B cell (primary cell): ENCODE results near the gene DDX25. TPM values are rescaled to one million over a fixed set of nuclear protein-coding genes. Genes with fewer than 3 reads are reported as not detected.

ENCODE experiments used
- ATAC-seq: fragments of 200-7000 bp; cut with Tn5 transposase; one replicate; pipeline ENCODE4 v1.10.0; 2021; ENCODE audit warnings: low read depth, mild to moderate bottlenecking, moderate number of reproducible peaks, moderate library complexity
- CTCF ChIA-PET: fragments of 350-600 bp; sonication (Branson Sonifier 250); formaldehyde crosslinking; loops from one replicate; lab custom pipeline; 2021; ENCODE audit warnings: antibody characterized with exemption, inconsistent platforms; lab: Charles Lee
- POLR2A ChIA-PET: fragments of 350-600 bp; sonication (Branson Sonifier 250); formaldehyde crosslinking; loops from one replicate; lab custom pipeline; 2021; ENCODE audit warnings: antibody characterized with exemption; lab: Charles Lee
- DNase-seq: peaks from one replicate; pipeline ENCODE4 v3.0.0; 2013
- H2AFZ ChIP-seq: 2 replicates; pipeline ENCODE4 v1.6.1; 2012; ENCODE audit warnings: mild to moderate bottlenecking, low read depth, low read length; ENCODE audit not compliant: insufficient read depth, poor library complexity, severe bottlenecking
- H3K27ac ChIP-seq, 2 donors: 1 replicate in 1 of 2; 2 replicates in 1 of 2; pipeline ENCODE4 v1.5.1; 2012 to 2013; ENCODE audit warnings: low read length in 2 of 2, mild to moderate bottlenecking in 2 of 2, moderate library complexity in 1 of 2
- H3K27me3 ChIP-seq, 4 experiments: fragments of 200-600 bp in 1 of 4; sonication (generic) in 1 of 4; replicated peaks in 1 of 4; 1 replicate in 2 of 4; 2 replicates in 2 of 4; pipeline versions ENCODE4 v1.6.1 to v1.7.0; 2013 to 2016; ENCODE audit warnings: low read length in 3 of 4, mild to moderate bottlenecking in 2 of 4, mixed read lengths in 1 of 4, moderate library complexity in 1 of 4; ENCODE audit not compliant: insufficient read depth in 4 of 4, control insufficient read depth in 3 of 4; ENCODE audit errors: control extremely low read depth in 1 of 4
- H3K36me3 ChIP-seq, 2 experiments: replicated peaks in 1 of 2; 1 replicate in 1 of 2; 2 replicates in 1 of 2; pipeline versions ENCODE4 v1.6.1 to v1.7.1; 2013; ENCODE audit warnings: low read length in 1 of 2; ENCODE audit not compliant: insufficient read depth in 2 of 2, control insufficient read depth in 1 of 2; ENCODE audit errors: control extremely low read depth in 1 of 2, extremely low read depth in 1 of 2
- H3K4me1 ChIP-seq, 2 donors: fragments of 200-600 bp in 1 of 2; sonication (generic) in 1 of 2; 1 replicate in 1 of 2; 2 replicates in 1 of 2; pipeline versions ENCODE4 v1.5.1 to v1.6.1; 2013 to 2017; ENCODE audit warnings: low read length in 2 of 2; ENCODE audit not compliant: control insufficient read depth in 2 of 2, insufficient read depth in 2 of 2
- H3K4me2 ChIP-seq: replicated peaks from 2 replicates; pipeline ENCODE3; 2012; ENCODE audit warnings: mild to moderate bottlenecking, low read depth, low read length; ENCODE audit not compliant: poor library complexity, severe bottlenecking
- H3K4me3 ChIP-seq, 5 experiments: fragments of 200-600 bp in 1 of 5; sonication (generic) in 1 of 5; 1 replicate in 3 of 5; 2 replicates in 2 of 5; pipeline versions ENCODE4 v1.5.1 to v1.7.0; 2011 to 2016; ENCODE audit warnings: low read length in 4 of 5, mild to moderate bottlenecking in 4 of 5, low read depth in 2 of 5, control low read depth in 1 of 5, moderate library complexity in 1 of 5; ENCODE audit not compliant: insufficient read depth in 1 of 5; ENCODE audit errors: control extremely low read depth in 1 of 5, extremely low read depth in 1 of 5
- H3K79me2 ChIP-seq: fragments of 200-600 bp; sonication (generic); one replicate; pipeline ENCODE4 v1.6.0; 2016; ENCODE audit warnings: low read length; ENCODE audit not compliant: control insufficient read depth, insufficient read depth
- H3K9ac ChIP-seq: fragments of 200-600 bp; sonication (generic); 2 replicates; pipeline ENCODE4 v1.6.1; 2017; ENCODE audit warnings: mild to moderate bottlenecking, low read length, moderate library complexity
- H3K9me3 ChIP-seq, 3 donors: one replicate each; pipeline versions ENCODE4 v1.6.1 to v1.7.1; 2013; ENCODE audit warnings: low read length in 2 of 3; ENCODE audit not compliant: control insufficient read depth in 2 of 3, insufficient read depth in 1 of 3; ENCODE audit errors: control extremely low read depth in 1 of 3
- H4K20me1 ChIP-seq: 2 replicates; pipeline ENCODE4 v1.6.0; 2012; ENCODE audit warnings: mild to moderate bottlenecking, low read length; ENCODE audit not compliant: insufficient read depth, control insufficient read depth, poor library complexity, severe bottlenecking
- H3K27ac Mint-ChIP-seq: one replicate; pipeline ENCODE4 v1.8.0; 2021; ENCODE audit warnings: mixed read lengths
- H3K27me3 Mint-ChIP-seq: one replicate; pipeline ENCODE4 v1.8.0; 2021; ENCODE audit warnings: mixed read lengths
- H3K4me1 Mint-ChIP-seq: one replicate; pipeline ENCODE4 v1.8.0; 2021; ENCODE audit warnings: mixed read lengths
- H3K4me3 Mint-ChIP-seq: one replicate; pipeline ENCODE4 v1.8.0; 2021; ENCODE audit warnings: mixed read lengths
- H3K9me3 Mint-ChIP-seq: one replicate; pipeline ENCODE4 v1.8.0; 2022; ENCODE audit warnings: mixed read lengths; ENCODE audit not compliant: insufficient read depth
- CTCF ChIP-seq: fragments of 200-600 bp; IDR thresholded peaks from one replicate; pipeline ENCODE4 v1.8.0; 2022; ENCODE audit warnings: antibody characterized with exemption, mild to moderate bottlenecking
- EZH2 ChIP-seq: IDR thresholded peaks from 2 replicates; pipeline ENCODE4 v1.6.1; 2012; ENCODE audit warnings: borderline replicate concordance, low read depth, mild to moderate bottlenecking, moderate library complexity, low read length; ENCODE audit not compliant: insufficient read depth, poor library complexity, severe bottlenecking
- WGBS: methylation state at CpG from one replicate; pipeline ENCODE4 v1.1.5; 2013; ENCODE audit warnings: missing lambda C conversion rate; ENCODE audit not compliant: insufficient coverage; 5-methylcytosine and 5-hydroxymethylcytosine counted together
- intact Hi-C: fragments of 100-400 bp; cut with micrococcal nuclease; formaldehyde crosslinking; loops from one replicate; pipeline ENCODE4 v1.10.0; 2022
- polyA plus RNA-seq: library from polyadenylated mRNA; depleted of rRNA; stranded (reverse); fragments of >200 nt; gene quantifications from 2 replicates; pipeline ENCODE4 v1.2.3, GENCODE V29; 2012
- total RNA-seq, 2 donors: library from RNA; stranded (reverse); fragments of 120-200 nt in 1 of 2; gene quantifications; 1 replicate in 1 of 2; 2 replicates in 1 of 2; pipeline versions ENCODE4 v1.2.3 to v1.2.4, GENCODE V29; 2013 to 2022

Gene DDX25
- total and polyA plus RNA-seq, 2 donors (not counting 1 experiment from before 2014, with no cell fraction given), result not detected

- Histone ChIP-seq H3K27me3 (peaks cover 0 to 4% (median 0%) of the 10 kb centered on the region in 4 experiments), H3K9ac (no peak overlapping the region), H3K36me3 (no peaks in the 10 kb centered on the region), H3K27ac (no peak overlapping the region), H3K4me1 (no peaks in the 10 kb centered on the region), H3K79me2 (no peaks in the 10 kb centered on the region), H3K4me2 (no peak overlapping the region), H3K4me3 (no peak overlapping the region), H4K20me1 (no peaks in the 10 kb centered on the region), H2AFZ (no peak overlapping the region), H3K9me3 (no peaks in the 10 kb centered on the region)
- no peak overlapping the region for H3K27ac Mint-ChIP-seq
- no peaks in the 10 kb centered on the region for H3K9me3 Mint-ChIP-seq
- 94% methylated on average over 10 of the region's 14 CpGs for whole genome bisulfite sequencing
- no peaks in the 10 kb centered on the region for H3K4me1 Mint-ChIP-seq
- intact Hi-C loops, result no loop called here
- no peak for DNase-seq
- H3K27me3 Mint-ChIP-seq, result peaks cover 7% of the 10 kb centered on the region
- POLR2A ChIA-PET, result no interaction called here
- no peak for ATAC-seq
- no peak overlapping the region for H3K4me3 Mint-ChIP-seq
- CTCF ChIA-PET, result no interaction called here
- TF ChIP-seq EZH2 (no peak), CTCF (no peak)
Observed at GRCh38 chr11:125946712-125947418, 42.6 kb downstream of the DDX25 start.

GRCh38 chr11:125947419-125948277 lies 43.3 kb downstream of the DDX25 start:
- 90% methylated on average over 21 of the region's 24 CpGs for WGBS
- CTCF ChIA-PET, result no interaction called here

More at GRCh38 chr11:125947419-125948277, 43.3 kb downstream of the DDX25 start:
- no peak overlapping the region for H3K9ac ChIP-seq
- H3K27me3 ChIP-seq, result peaks cover 0 to 4% (median 0%) of the 10 kb centered on the region in 4 experiments
- H2AFZ ChIP-seq, result no peak overlapping the region
- H3K4me1 ChIP-seq, result no peaks in the 10 kb centered on the region
- Mint-ChIP-seq H3K27me3 (peaks cover 7% of the 10 kb centered on the region), H3K9me3 (no peaks in the 10 kb centered on the region), H3K4me1 (no peaks in the 10 kb centered on the region), H3K27ac (no peak overlapping the region), H3K4me3 (no peak overlapping the region)
- POLR2A ChIA-PET, result no interaction called here
- H3K4me2 ChIP-seq, result no peak overlapping the region
- H4K20me1 ChIP-seq, result no peaks in the 10 kb centered on the region
- H3K9me3 ChIP-seq, result no peaks in the 10 kb centered on the region
- TF ChIP-seq EZH2, result no peak
- TF ChIP-seq CTCF, result no peak
- H3K79me2 ChIP-seq, result no peaks in the 10 kb centered on the region
- intact Hi-C loops, result no loop called here
- no peaks in the 10 kb centered on the region for H3K36me3 ChIP-seq
- ATAC-seq, result no peak
- no peak overlapping the region for H3K27ac ChIP-seq
- no peak overlapping the region for H3K4me3 ChIP-seq
- DNase-seq, result no peak
